Hepatocyte (in vitro differentiated cells): ENCODE measurements around the gene VPS4A.

ENCODE experiments used
- CTCF ChIP-seq: fragments of 200-600 bp; sonication (generic); IDR thresholded peaks from 2 replicates; pipeline ENCODE4 v1.5.1; 2016; ENCODE audit warnings: antibody characterized with exemption, mild to moderate bottlenecking; ENCODE audit not compliant: poor library complexity
- EZH2 ChIP-seq: fragments of 200-600 bp; sonication (generic); IDR thresholded peaks from 2 replicates; pipeline ENCODE4 v1.6.1; 2016; ENCODE audit warnings: antibody characterized with exemption, mild to moderate bottlenecking, borderline replicate concordance
- EZH2phosphoT487 ChIP-seq: fragments of 200-600 bp; sonication (generic); IDR thresholded peaks from one replicate; pipeline ENCODE4 v1.6.1; 2018; ENCODE audit warnings: antibody characterized with exemption, mild to moderate bottlenecking, low read depth, moderate library complexity; ENCODE audit not compliant: unreplicated experiment, severe bottlenecking

GRCh38 chr16:69314534-69314933, 3.4 kb downstream of the VPS4A start:
- TF ChIP-seq CTCF (no peak), EZH2 (no peak), EZH2phosphoT487 (no peak)
